ENCODE measurements around the gene TMEM238L.
A peak's percentile ranks its signal among the peaks of the same experiment; 100 is the strongest.
"Not testable (repeated sequence)": the region's sequence is repeated elsewhere in the genome, so short reads cannot be mapped to it uniquely, and the experiment has no call there.

TMEM238L gene, protein sequence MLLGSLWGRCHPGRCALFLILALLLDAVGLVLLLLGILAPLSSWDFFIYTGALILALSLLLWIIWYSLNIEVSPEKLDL

DNA sequence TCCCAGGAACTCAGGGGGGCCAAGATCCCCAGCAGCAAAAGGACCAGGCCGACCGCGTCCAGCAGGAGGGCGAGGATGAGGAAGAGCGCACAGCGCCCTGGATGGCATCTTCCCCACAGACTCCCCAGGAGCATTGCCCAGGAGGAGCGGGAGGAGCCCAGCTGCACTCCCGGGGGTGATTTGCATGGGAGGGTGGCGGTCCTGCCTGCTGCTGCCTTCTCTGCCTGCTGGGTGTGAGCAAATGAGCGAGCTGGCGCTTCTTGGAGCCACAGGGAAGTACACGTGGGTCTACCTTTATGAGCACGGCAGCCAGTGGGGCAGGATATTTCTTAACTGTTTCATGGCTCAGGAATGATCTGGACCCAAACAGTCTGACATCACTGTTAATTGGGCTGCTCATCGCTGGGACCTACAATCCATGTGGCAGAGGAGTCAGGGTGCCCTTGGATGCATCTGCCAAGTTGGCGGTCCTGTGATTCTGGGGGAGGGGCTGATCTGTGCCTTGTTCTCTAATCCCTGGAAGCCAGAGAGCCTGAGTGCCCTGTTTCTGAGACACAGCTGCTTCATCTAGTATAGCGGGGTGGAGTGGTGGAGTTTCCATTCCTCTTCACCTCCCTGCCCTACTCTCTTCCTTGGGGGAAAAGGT lies at the start of gene TMEM238L:
TMEM238L (minus strand) TSS at position 270 of the 646 bp plus-strand sequence; CDS start at position 134, 136 bp downstream.
- Histone ChIP-seq H3K27ac (no peak within 1 kb of the TSS), H3K4me2 (no peak within 1 kb of the TSS), H4K20me1 (ENCODE audit: insufficient read depth) (no peaks in the 10 kb centered on the region), H3K79me2 (ENCODE audit: insufficient read depth, low read depth) (no peaks in the 10 kb centered on the region), H3K9ac (no peak within 1 kb of the TSS), H2AFZ (ENCODE audit: low read depth) (no peak within 1 kb of the TSS), H3K27me3 (ENCODE audit: insufficient read depth, low read depth) (no peaks in the 10 kb centered on the region), H3K4me3 (IDR thresholded peaks at IDR 0.05; ENCODE audit: insufficient read depth, low read depth, low read length) (no peak within 1 kb of the TSS), H3K36me3 (ENCODE audit: insufficient read depth) (no peaks in the 10 kb centered on the region), H3K4me1 (ENCODE audit: low read depth, poor library complexity, severe bottlenecking) (no peaks in the 10 kb centered on the region)
- TF ChIP-seq, protein P1, sequence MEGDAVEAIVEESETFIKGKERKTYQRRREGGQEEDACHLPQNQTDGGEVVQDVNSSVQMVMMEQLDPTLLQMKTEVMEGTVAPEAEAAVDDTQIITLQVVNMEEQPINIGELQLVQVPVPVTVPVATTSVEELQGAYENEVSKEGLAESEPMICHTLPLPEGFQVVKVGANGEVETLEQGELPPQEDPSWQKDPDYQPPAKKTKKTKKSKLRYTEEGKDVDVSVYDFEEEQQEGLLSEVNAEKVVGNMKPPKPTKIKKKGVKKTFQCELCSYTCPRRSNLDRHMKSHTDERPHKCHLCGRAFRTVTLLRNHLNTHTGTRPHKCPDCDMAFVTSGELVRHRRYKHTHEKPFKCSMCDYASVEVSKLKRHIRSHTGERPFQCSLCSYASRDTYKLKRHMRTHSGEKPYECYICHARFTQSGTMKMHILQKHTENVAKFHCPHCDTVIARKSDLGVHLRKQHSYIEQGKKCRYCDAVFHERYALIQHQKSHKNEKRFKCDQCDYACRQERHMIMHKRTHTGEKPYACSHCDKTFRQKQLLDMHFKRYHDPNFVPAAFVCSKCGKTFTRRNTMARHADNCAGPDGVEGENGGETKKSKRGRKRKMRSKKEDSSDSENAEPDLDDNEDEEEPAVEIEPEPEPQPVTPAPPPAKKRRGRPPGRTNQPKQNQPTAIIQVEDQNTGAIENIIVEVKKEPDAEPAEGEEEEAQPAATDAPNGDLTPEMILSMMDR (conservative IDR thresholded peaks at IDR 0.05; ENCODE audit: low read depth, low read length): no peak

DNA sequence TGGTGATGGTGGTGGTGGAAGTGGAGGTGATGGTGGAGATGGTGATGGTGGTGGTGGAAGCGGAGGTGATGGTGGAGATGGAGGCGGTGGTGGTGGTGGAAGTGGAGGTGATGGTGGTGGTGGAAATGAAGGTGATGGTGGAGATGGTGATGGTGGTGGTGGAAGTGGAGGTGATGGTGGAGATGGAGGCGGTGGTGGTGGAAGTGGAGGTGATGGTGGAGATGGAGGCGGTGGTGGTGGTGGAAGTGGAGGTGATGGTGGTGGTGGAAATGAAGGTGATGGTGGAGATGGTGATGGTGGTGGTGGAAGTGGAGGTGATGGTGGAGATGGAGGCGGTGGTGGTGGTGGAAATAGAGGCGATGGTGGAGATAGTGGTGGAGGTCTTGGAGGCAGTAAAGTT lies 42.7 kb upstream of the TMEM238L start:
- not testable (repeated sequence) for H3K9ac ChIP-seq; H2AFZ ChIP-seq (ENCODE audit: low read depth); H3K36me3 ChIP-seq (ENCODE audit: insufficient read depth); H3K79me2 ChIP-seq (ENCODE audit: insufficient read depth, low read depth); H4K20me1 ChIP-seq (ENCODE audit: insufficient read depth); H3K4me3 ChIP-seq (IDR thresholded peaks at IDR 0.05; ENCODE audit: insufficient read depth, low read depth, low read length); H3K27me3 ChIP-seq (ENCODE audit: insufficient read depth, low read depth); H3K27ac ChIP-seq; H3K4me2 ChIP-seq; H3K4me1 ChIP-seq (ENCODE audit: low read depth, poor library complexity, severe bottlenecking)

DNA sequence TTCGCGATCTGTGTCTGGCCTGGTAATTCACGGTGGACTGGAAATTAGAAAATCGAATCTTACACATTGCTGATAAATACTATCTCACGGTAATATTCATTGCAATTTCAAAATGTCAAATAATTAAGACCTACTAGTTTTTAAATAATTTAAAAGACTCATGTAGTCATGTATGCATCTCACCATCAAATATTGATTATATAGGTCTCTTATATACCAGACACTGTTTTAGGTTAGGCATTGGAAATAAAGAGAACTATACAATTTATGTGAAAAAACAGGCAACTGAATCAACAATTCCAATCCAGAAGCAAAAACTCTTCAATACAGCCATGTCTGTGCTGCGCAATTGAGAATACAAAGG lies 41.5 kb upstream of the TMEM238L start:
- H3K36me3 ChIP-seq (ENCODE audit: insufficient read depth): no peaks in the 10 kb centered on the region
- H3K27ac ChIP-seq: no peak overlapping the region
- TF ChIP-seq, protein P1 (conservative IDR thresholded peaks at IDR 0.05; ENCODE audit: low read depth, low read length): no peak; the same call in 1 of the 2 replicates
- no peak overlapping the region for H3K9ac ChIP-seq
- no peak overlapping the region for H2AFZ ChIP-seq (ENCODE audit: low read depth)
- no peaks in the 10 kb centered on the region for H4K20me1 ChIP-seq (ENCODE audit: insufficient read depth)
- no peak overlapping the region for H3K4me3 ChIP-seq (IDR thresholded peaks at IDR 0.05; ENCODE audit: insufficient read depth, low read depth, low read length)
- H3K27me3 ChIP-seq (ENCODE audit: insufficient read depth, low read depth): no peaks in the 10 kb centered on the region
- H3K4me1 ChIP-seq (ENCODE audit: low read depth, poor library complexity, severe bottlenecking): no peaks in the 10 kb centered on the region
- H3K4me2 ChIP-seq: no peak overlapping the region
- no peaks in the 10 kb centered on the region for H3K79me2 ChIP-seq (ENCODE audit: insufficient read depth, low read depth)

DNA sequence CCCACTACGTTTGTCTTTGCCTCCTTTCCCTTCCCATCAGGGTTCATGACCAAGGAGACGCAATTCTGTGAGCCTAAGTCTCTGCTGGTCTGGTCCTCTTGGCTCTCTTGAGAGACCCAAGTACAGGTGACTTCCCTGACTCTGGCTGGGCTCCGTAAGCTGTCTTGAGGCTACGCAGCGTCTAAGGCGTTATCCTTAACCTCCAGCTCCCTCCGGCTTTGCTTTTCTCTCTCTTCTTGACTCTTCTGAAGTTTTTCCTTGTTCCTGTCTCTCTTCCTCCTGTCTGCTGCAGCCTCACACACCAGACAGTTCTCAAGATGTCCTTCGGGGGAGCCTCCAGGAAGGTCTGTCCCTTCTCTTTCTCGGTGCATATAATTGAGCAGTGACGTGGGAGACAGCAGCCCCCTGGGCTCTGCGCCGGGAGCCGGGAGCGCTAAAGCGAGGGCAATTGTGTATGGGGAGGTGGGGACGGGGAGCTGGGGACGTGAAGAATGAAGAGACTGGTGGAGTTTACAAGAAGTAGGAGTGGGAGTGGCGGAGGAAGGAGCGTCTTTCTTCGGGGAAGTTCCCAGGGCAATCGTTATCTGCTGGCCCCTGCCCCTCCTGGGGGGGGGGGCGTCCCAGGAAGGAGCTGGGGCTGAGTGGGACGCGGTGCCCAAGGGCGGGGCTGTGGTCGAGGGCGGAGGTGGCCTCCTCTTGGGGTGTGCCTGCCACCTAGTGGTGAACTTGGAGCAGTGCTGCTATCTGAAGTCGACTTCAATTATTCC lies 40.9 kb upstream of the TMEM238L start:
- Histone ChIP-seq H3K79me2 (ENCODE audit: insufficient read depth, low read depth) (no peaks in the 10 kb centered on the region), H3K9ac (no peak overlapping the region), H3K4me2 (0 out of 2 replicates have a peak overlapping the region, but pooled peaks have one; percentile 48), H3K36me3 (ENCODE audit: insufficient read depth) (no peaks in the 10 kb centered on the region), H3K27me3 (ENCODE audit: insufficient read depth, low read depth) (no peaks in the 10 kb centered on the region), H3K4me3 (IDR thresholded peaks at IDR 0.05; ENCODE audit: insufficient read depth, low read depth, low read length) (no peak overlapping the region), H2AFZ (ENCODE audit: low read depth) (peak overlapping the region; percentile 52; the same call in 1 of the 2 replicates), H4K20me1 (ENCODE audit: insufficient read depth) (no peaks in the 10 kb centered on the region), H3K27ac (no peak overlapping the region), H3K4me1 (ENCODE audit: low read depth, poor library complexity, severe bottlenecking) (no peaks in the 10 kb centered on the region)
- TF ChIP-seq, protein P1 (conservative IDR thresholded peaks at IDR 0.05; ENCODE audit: low read depth, low read length): 0 out of 2 replicates have a peak, but pooled peaks have one; percentile 46
